VCaP (cell line): ENCODE data around the gene GAS7.

Source experiments
- H3K27ac ChIP-seq: fragments of 450-650 bp; 2 replicates; pipeline ENCODE4 v1.5.1; 2017
- CTCF ChIP-seq: fragments of 450-650 bp; conservative IDR thresholded peaks from 2 replicates; pipeline ENCODE4 v1.5.1; 2017; ENCODE audit warnings: mild to moderate bottlenecking, moderate library complexity

The GAS7 gene

GRCh38 chr17:10032118-10032852 lies 166.1 kb downstream of the GAS7 start:
- TF ChIP-seq CTCF, result no peak
- no peak overlapping the region for H3K27ac ChIP-seq

GRCh38 chr17:10031606-10032005 lies 166.8 kb downstream of the GAS7 start:
- TF ChIP-seq CTCF, result no peak
- H3K27ac ChIP-seq, result no peak overlapping the region

GRCh38 chr17:10031127-10031526 lies 167.3 kb downstream of the GAS7 start:
- TF ChIP-seq CTCF, result no peak

GRCh38 chr17:10029129-10029528 lies 169.3 kb downstream of the GAS7 start:
- H3K27ac ChIP-seq, result no peak overlapping the region
- TF ChIP-seq CTCF, result no peak

More at GRCh38 chr17:10031127-10031526, 167.3 kb downstream of the GAS7 start:
- H3K27ac ChIP-seq, result no peak overlapping the region

GRCh38 chr17:10025976-10026901 lies 172.2 kb downstream of the GAS7 start:
- H3K27ac ChIP-seq, result no peak overlapping the region
- TF ChIP-seq CTCF, result no peak

- no peak overlapping the region for H3K27ac ChIP-seq
- no peak for TF ChIP-seq CTCF
These were observed 173.2 kb downstream of the GAS7 start for GRCh38 chr17:10025224-10025623.

- no peak for TF ChIP-seq CTCF
- no peak overlapping the region for H3K27ac ChIP-seq
These were observed 176.0 kb downstream of the GAS7 start for GRCh38 chr17:10022416-10022815.
